ENCODE measurements around the gene SCRN2. TPM values are rescaled to one million over a fixed set of nuclear protein-coding genes. Genes with fewer than 3 reads are reported as not detected.

SCRN2 gene
- total and polyA plus RNA-seq, 2 experiments from 2014 or later, result 40.6 to 45.5 TPM

- TF ChIP-seq ZNF462 (CRISPR knock-in tag; IDR thresholded peaks at IDR 0.05), result no peak
- TF ChIP-seq CTCF (conservative IDR thresholded peaks at IDR 0.05; ENCODE audit: low read depth in 2 of 2), result no peak
- TF ChIP-seq EZH2 (IDR thresholded peaks at IDR 0.05; ENCODE audit: low read depth, unreplicated experiment), result no peak
- TF ChIP-seq ZNF114 (CRISPR knock-in tag; IDR thresholded peaks at IDR 0.05), result no peak
- no peak for TF ChIP-seq ETS1 (IDR thresholded peaks at IDR 0.05)
- TF ChIP-seq ZNF331 (CRISPR knock-in tag; IDR thresholded peaks at IDR 0.05; ENCODE audit: low read depth), result no peak
- TF ChIP-seq NANOG (IDR thresholded peaks at IDR 0.05; ENCODE audit: borderline replicate concordance), result no peak
These were observed 50.0 kb downstream of the SCRN2 start (continued) for GRCh38 chr17:47791025-47791424.
